ENCODE measurements around the gene SIL1.
A peak's percentile ranks its signal among the peaks of the same experiment; 100 is the strongest.
"Not testable (repeated sequence)": the region's sequence is repeated elsewhere in the genome, so short reads cannot be mapped to it uniquely, and the experiment has no call there.

SIL1 gene

GRCh38 chr5:139051392-139051791 is 146.8 kb downstream of the SIL1 start:
- DNase-seq (no peak), ATAC-seq (no peak)
- no peaks in the 10 kb centered on the region for H3K27me3 Mint-ChIP-seq
- peaks cover 10% of the 10 kb centered on the region for H3K36me3 Mint-ChIP-seq (ENCODE audit: low read depth)
- no peaks in the 10 kb centered on the region for H3K9me3 Mint-ChIP-seq
- no peak overlapping the region for H3K4me3 Mint-ChIP-seq
- no peaks in the 10 kb centered on the region for H3K4me1 Mint-ChIP-seq
- H3K27ac Mint-ChIP-seq, result no peak overlapping the region

GRCh38 chr5:139050432-139050831 is 147.7 kb downstream of the SIL1 start:
- ATAC-seq (no peak), DNase-seq (no peak)
- no peak overlapping the region for H3K4me3 Mint-ChIP-seq
- H3K36me3 Mint-ChIP-seq (ENCODE audit: low read depth), result peaks cover 10% of the 10 kb centered on the region
- H3K27ac Mint-ChIP-seq, result no peak overlapping the region
- no peaks in the 10 kb centered on the region for H3K27me3 Mint-ChIP-seq
- no peaks in the 10 kb centered on the region for H3K9me3 Mint-ChIP-seq
- H3K4me1 Mint-ChIP-seq, result no peaks in the 10 kb centered on the region

- Mint-ChIP-seq H3K9me3 (no peaks in the 10 kb centered on the region), H3K36me3 (ENCODE audit: low read depth) (peaks cover 10% of the 10 kb centered on the region), H3K27ac (no peak overlapping the region), H3K27me3 (no peaks in the 10 kb centered on the region), H3K4me3 (no peak overlapping the region), H3K4me1 (no peaks in the 10 kb centered on the region)
- ATAC-seq (no peak), DNase-seq (no peak)
Observed at GRCh38 chr5:139049780-139050179, 148.4 kb downstream of the SIL1 start.

DNA sequence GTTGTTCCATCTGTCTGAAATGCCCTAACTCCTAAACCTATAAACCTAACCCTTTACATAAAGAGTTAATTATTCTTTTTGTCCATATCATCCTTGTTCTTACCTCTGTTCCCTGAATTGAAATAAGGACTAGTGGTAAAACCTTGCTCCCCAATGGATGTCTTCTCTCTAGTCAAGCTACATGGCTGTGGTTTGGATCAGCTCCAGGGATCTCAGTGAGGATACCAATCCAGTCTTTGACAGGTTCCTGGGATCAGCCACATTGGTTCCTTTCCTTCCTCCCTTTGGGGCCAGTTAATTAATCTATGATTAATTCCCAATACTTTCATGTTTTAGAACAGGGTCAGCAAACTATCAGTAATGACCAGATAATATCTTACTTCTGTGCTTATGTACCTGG is 151.6 kb downstream of the SIL1 start:
- DNase-seq (no peak), ATAC-seq (no peak)
- H3K27me3 Mint-ChIP-seq, result no peaks in the 10 kb centered on the region
- H3K4me1 Mint-ChIP-seq, result no peaks in the 10 kb centered on the region
- H3K27ac Mint-ChIP-seq, result no peak overlapping the region
- H3K4me3 Mint-ChIP-seq, result no peak overlapping the region
- peaks cover 12% of the 10 kb centered on the region for H3K36me3 Mint-ChIP-seq (ENCODE audit: low read depth)
- H3K9me3 Mint-ChIP-seq, result no peaks in the 10 kb centered on the region

- no peaks in the 10 kb centered on the region for H3K9me3 Mint-ChIP-seq
- H3K27ac Mint-ChIP-seq, result no peak overlapping the region
- peaks cover 3% of the 10 kb centered on the region for H3K36me3 Mint-ChIP-seq (ENCODE audit: low read depth)
- no peaks in the 10 kb centered on the region for H3K4me1 Mint-ChIP-seq
- ATAC-seq (no peak), DNase-seq (no peak)
- H3K4me3 Mint-ChIP-seq, result no peak overlapping the region
- no peaks in the 10 kb centered on the region for H3K27me3 Mint-ChIP-seq
Observed at GRCh38 chr5:139043157-139043905, 154.8 kb downstream of the SIL1 start.

DNA sequence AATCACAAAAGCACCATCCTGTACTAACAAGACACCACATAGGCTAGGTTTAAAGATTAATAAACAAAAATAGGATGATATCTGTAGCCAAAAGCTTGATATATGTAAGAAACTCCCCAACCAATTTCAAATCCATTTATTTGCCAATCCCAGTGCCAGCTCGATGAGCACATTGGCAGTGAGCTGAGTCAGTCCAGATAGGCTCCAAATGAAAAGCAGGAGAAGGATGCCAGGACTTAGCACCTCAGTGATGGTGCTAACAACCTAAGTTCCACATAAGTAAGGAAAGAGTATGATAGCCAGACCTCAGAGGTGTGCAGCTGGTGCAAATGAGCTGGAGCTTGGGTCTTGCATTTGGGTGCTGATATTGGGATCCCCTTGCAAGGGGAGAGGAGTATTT is 158.1 kb downstream of the SIL1 start:
- no peak for DNase-seq
- H3K36me3 Mint-ChIP-seq (ENCODE audit: low read depth), result peaks cover 23% of the 10 kb centered on the region
- peaks cover 4% of the 10 kb centered on the region for H3K4me1 Mint-ChIP-seq
- no peaks in the 10 kb centered on the region for H3K27me3 Mint-ChIP-seq
- H3K4me3 Mint-ChIP-seq, result no peak overlapping the region
- no peak overlapping the region for H3K27ac Mint-ChIP-seq
- no peak for ATAC-seq
- peaks cover 20% of the 10 kb centered on the region for H3K9me3 Mint-ChIP-seq

- peaks cover 24% of the 10 kb centered on the region for H3K36me3 Mint-ChIP-seq (ENCODE audit: low read depth)
- ATAC-seq, result no peak
Observed at GRCh38 chr5:139038613-139039305, 159.4 kb downstream of the SIL1 start.

GRCh38 chr5:139037732-139038131 is 160.4 kb downstream of the SIL1 start:
- peaks cover 4% of the 10 kb centered on the region for H3K4me1 Mint-ChIP-seq
- DNase-seq (no peak), ATAC-seq (peak; percentile 28)
- H3K4me3 Mint-ChIP-seq, result no peak overlapping the region
- no peaks in the 10 kb centered on the region for H3K27me3 Mint-ChIP-seq
- H3K27ac Mint-ChIP-seq, result no peak overlapping the region
- peaks cover 33% of the 10 kb centered on the region for H3K9me3 Mint-ChIP-seq
- H3K36me3 Mint-ChIP-seq (ENCODE audit: low read depth), result peaks cover 29% of the 10 kb centered on the region

More at GRCh38 chr5:139038613-139039305, 159.4 kb downstream of the SIL1 start:
- H3K4me3 Mint-ChIP-seq, result no peak overlapping the region
- DNase-seq, result no peak
- H3K27ac Mint-ChIP-seq, result no peak overlapping the region
- no peaks in the 10 kb centered on the region for H3K27me3 Mint-ChIP-seq
- H3K9me3 Mint-ChIP-seq, result peaks cover 27% of the 10 kb centered on the region
- H3K4me1 Mint-ChIP-seq, result peaks cover 4% of the 10 kb centered on the region

DNA sequence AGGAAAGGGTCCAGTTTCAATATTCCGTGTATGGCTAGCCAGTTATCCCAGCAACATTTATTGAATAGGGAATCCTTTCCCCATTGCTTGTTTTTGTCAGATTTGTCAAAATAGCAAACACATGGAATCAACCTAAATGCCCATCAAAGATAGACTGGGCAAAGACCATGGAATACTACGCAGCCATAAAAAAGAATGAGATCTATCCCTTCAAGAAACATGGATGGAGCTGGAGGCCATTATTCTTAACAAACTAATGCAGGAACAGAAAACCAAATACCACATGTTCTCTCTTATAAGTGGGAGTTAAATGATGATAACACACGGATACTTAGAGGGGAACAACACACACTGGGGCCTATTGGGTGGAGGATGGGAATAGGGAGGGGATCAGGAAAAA is 161.8 kb downstream of the SIL1 start:
- peaks cover 28% of the 10 kb centered on the region for H3K36me3 Mint-ChIP-seq (ENCODE audit: low read depth)
- DNase-seq, ATAC-seq, H3K4me1 Mint-ChIP-seq, H3K4me3 Mint-ChIP-seq, H3K27me3 Mint-ChIP-seq, H3K27ac Mint-ChIP-seq: not testable (repeated sequence)
- H3K9me3 Mint-ChIP-seq, result peaks cover 33% of the 10 kb centered on the region

DNA sequence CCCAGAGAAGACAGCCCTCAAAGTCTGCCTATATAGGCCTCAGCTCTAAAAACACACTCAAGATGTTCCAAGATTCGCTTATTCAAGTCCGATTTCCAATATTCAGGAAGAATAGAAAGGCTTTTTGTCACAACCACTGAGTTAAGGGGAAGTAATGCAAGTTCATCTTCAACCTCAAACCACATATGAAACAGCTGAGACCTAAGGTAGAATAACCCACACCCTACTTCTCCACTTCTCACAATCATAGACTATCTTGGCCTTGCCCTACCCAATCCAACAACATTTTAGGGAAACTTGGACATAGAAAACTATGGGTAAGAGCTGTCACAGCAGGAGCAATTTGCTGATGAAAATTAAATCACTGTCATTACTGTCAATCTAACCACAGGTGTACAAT is 171.0 kb downstream of the SIL1 start:
- Mint-ChIP-seq H3K9me3 (no peaks in the 10 kb centered on the region), H3K27me3 (no peaks in the 10 kb centered on the region), H3K4me3 (no peak overlapping the region)

GRCh38 chr5:139025651-139026050 is 172.5 kb downstream of the SIL1 start:
- no peak overlapping the region for H3K27ac Mint-ChIP-seq
- DNase-seq (no peak), ATAC-seq (no peak)
- H3K27me3 Mint-ChIP-seq, result no peaks in the 10 kb centered on the region
- no peak overlapping the region for H3K4me3 Mint-ChIP-seq
- peaks cover 10% of the 10 kb centered on the region for H3K4me1 Mint-ChIP-seq
- peaks cover 19% of the 10 kb centered on the region for H3K36me3 Mint-ChIP-seq (ENCODE audit: low read depth)
- H3K9me3 Mint-ChIP-seq, result no peaks in the 10 kb centered on the region

More for the DNA sequence above, 171.0 kb downstream of the SIL1 start:
- H3K36me3 Mint-ChIP-seq (ENCODE audit: low read depth), result peaks cover 14% of the 10 kb centered on the region
- DNase-seq, result no peak
- peaks cover 10% of the 10 kb centered on the region for H3K4me1 Mint-ChIP-seq
- no peak overlapping the region for H3K27ac Mint-ChIP-seq
- ATAC-seq, result no peak

DNA sequence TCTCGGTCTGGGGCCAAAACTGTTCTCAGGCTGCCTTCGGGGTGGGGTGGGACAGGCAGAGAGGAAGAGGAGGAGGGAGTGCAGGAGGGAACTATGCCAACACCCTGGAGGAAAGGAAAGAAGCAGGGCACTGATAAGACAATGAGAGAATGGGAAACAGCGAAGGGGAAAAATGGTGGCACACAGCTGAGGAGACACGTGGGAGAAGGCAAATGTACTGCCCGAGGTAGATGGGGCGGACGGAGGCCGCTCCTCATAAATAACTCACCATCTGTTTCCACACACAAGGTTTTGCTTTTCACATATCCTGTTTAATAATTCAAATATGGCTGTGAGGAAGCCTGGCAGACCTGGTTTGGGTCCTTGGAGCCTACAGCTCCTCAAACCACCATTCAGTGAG is 174.9 kb downstream of the SIL1 start:
- Mint-ChIP-seq H3K36me3 (ENCODE audit: low read depth) (peaks cover 33% of the 10 kb centered on the region), H3K4me3 (no peak overlapping the region), H3K9me3 (no peaks in the 10 kb centered on the region), H3K27ac (no peak overlapping the region), H3K27me3 (no peaks in the 10 kb centered on the region), H3K4me1 (peaks cover 10% of the 10 kb centered on the region)
- ATAC-seq (no peak), DNase-seq (no peak)

DNA sequence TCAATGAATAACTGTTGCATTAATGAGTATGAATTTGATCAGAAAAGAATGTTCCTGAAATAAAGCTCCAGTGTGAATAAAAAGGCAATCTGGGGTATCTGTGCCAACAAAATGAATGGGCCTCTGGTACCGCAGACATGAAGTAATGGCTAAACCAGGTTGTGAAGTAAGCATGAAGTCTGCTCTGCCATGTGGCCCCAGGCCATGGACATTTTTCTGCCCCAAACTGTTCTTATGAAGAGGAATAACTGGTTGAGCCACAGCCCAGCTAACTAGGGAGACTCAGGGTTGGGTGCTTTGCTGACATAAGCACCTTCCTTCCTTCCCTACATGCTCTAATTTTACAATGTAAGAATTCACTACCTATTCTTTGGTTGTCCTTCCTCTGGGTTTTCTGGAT is 175.6 kb downstream of the SIL1 start:
- ATAC-seq (no peak), DNase-seq (no peak)
- H3K27ac Mint-ChIP-seq, result no peak overlapping the region
- peaks cover 5% of the 10 kb centered on the region for H3K4me1 Mint-ChIP-seq
- H3K27me3 Mint-ChIP-seq, result no peaks in the 10 kb centered on the region
- peaks cover 36% of the 10 kb centered on the region for H3K36me3 Mint-ChIP-seq (ENCODE audit: low read depth)
- no peaks in the 10 kb centered on the region for H3K9me3 Mint-ChIP-seq
- no peak overlapping the region for H3K4me3 Mint-ChIP-seq

DNA sequence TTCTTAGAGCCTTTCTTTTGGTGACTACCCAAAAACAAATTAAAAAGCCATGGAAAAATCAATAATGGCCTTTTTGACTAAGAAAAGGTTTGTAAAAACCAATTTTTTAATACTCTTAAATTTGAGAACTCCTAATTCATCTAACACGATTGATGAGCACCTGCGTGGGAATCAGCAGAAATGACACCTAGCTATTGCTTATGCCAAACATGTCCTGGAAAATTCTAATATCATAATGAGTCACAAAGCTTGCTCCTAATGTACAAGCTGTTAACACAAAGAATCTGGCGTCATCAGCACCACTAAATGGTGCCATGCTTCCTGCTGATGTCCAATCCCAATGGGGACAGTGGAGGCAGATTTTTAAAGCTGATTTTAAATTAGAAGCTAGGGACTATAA is 176.8 kb downstream of the SIL1 start:
- H3K36me3 Mint-ChIP-seq (ENCODE audit: low read depth), result peaks cover 38% of the 10 kb centered on the region
- H3K9me3 Mint-ChIP-seq, result no peaks in the 10 kb centered on the region
- DNase-seq (no peak), ATAC-seq (no peak)
- H3K4me3 Mint-ChIP-seq, result no peak overlapping the region
- no peaks in the 10 kb centered on the region for H3K4me1 Mint-ChIP-seq
- H3K27me3 Mint-ChIP-seq, result no peaks in the 10 kb centered on the region
- no peak overlapping the region for H3K27ac Mint-ChIP-seq

DNA sequence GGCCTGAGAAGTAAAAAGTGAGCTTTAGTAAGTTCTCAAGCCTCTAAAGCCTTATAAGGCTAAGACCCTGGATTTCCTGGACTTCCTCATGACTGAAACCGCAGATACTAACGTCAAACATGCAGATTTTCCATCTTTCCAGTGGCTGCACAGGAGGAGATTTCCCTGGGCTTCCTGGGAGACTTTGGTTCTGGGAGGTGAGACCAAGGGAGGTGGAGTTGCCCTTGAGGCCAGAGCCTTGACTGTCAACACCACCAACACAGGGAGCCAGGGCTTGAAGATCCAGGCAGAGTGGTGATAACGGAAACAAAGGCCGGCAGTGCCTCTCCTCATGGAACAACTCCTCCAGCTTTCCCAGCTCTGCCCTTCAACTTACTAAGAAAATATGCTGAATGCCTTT is 178.3 kb downstream of the SIL1 start:
- Mint-ChIP-seq H3K4me3 (no peak overlapping the region), H3K27ac (no peak overlapping the region), H3K27me3 (no peaks in the 10 kb centered on the region), H3K4me1 (no peaks in the 10 kb centered on the region), H3K36me3 (ENCODE audit: low read depth) (peaks cover 43% of the 10 kb centered on the region), H3K9me3 (no peaks in the 10 kb centered on the region)
- DNase-seq (no peak), ATAC-seq (no peak)

All from activated naive CD8-positive, alpha-beta T cell treated with anti-CD3 and anti-CD28 coated beads, Interleukin-2, amount 50 U/mL, for 24 hours (primary cell).